HEK293 (cell line): Measurements from ENCODE around the gene SSTR3.
A peak's percentile ranks its signal among the peaks of the same experiment; 100 is the strongest.

Experiments used
- CTCF ChIA-PET: fragments of 350-600 bp; formaldehyde crosslinking; extraction: SDS; loops from one replicate; lab custom pipeline; 2021; ENCODE audit warnings: antibody characterized with exemption; lab: Yijun Ruan, JAX
- POLR2A ChIA-PET: fragments of 300-600 bp; formaldehyde crosslinking; extraction: SDS; loops from one replicate; lab custom pipeline; 2020; ENCODE audit warnings: antibody characterized with exemption, inconsistent platforms; lab: Yijun Ruan, JAX
- H3K27ac ChIP-seq: fragments of 200-500 bp; sonication (Bioruptor generic); 2 replicates; pipeline ENCODE4 v1.5.1; 2014; ENCODE audit warnings: low read depth, low read length, control low read depth, inconsistent platforms; ENCODE audit errors: extremely low read depth
- H3K36me3 ChIP-seq, 2 experiments: fragments of 200-500 bp in 1 of 2; sonication (Bioruptor generic) in 1 of 2; 1 replicate in 1 of 2; 2 replicates in 1 of 2; pipeline ENCODE4 v1.5.1; 2014 to 2017; ENCODE audit warnings: inconsistent platforms in 2 of 2, low read length in 2 of 2; ENCODE audit not compliant: control insufficient read depth in 2 of 2, insufficient read depth in 1 of 2
- H3K4me1 ChIP-seq: fragments of 200-500 bp; sonication (Bioruptor generic); 2 replicates; pipeline ENCODE4 v1.5.1; 2014; ENCODE audit warnings: mild to moderate bottlenecking, low read length, inconsistent platforms; ENCODE audit not compliant: control insufficient read depth, insufficient read depth
- H3K4me3 ChIP-seq: 2 replicates; pipeline ENCODE4 v1.5.1; 2011; ENCODE audit warnings: low read depth, mild to moderate bottlenecking, control low read depth, low read length, moderate library complexity
- H3K9me3 ChIP-seq: fragments of 200-500 bp; sonication (Bioruptor generic); 2 replicates; pipeline ENCODE4 v1.5.1; 2014; ENCODE audit warnings: low read depth, low read length, inconsistent platforms; ENCODE audit not compliant: control insufficient read depth, insufficient read depth
- GLIS1 ChIP-seq: fragments of 450-650 bp; formaldehyde crosslinking; IDR thresholded peaks from 2 replicates; pipeline ENCODE4 v1.5.1; 2016; ENCODE audit warnings: missing biosample characterization, missing genetic modification characterization
- HIC1 ChIP-seq: fragments of 450-650 bp; formaldehyde crosslinking; IDR thresholded peaks from 2 replicates; pipeline ENCODE4 v1.5.1; 2016; ENCODE audit warnings: missing biosample characterization, missing genetic modification characterization
- HOXD13 ChIP-seq: sonication (generic); formaldehyde crosslinking; IDR thresholded peaks from 2 replicates; pipeline ENCODE4 v1.8.0; 2022; ENCODE audit warnings: missing genetic modification reagents, borderline replicate concordance
- SP7 ChIP-seq: fragments of 450-650 bp; formaldehyde crosslinking; IDR thresholded peaks from 2 replicates; pipeline ENCODE4 v1.5.1; 2016; ENCODE audit warnings: missing biosample characterization, missing genetic modification characterization
- ZBTB17 ChIP-seq: fragments of 450-650 bp; formaldehyde crosslinking; IDR thresholded peaks from 2 replicates; pipeline ENCODE4 v1.5.1; 2016; ENCODE audit warnings: missing biosample characterization, missing genetic modification characterization
- ZNF114 ChIP-seq: fragments of 450-650 bp; formaldehyde crosslinking; IDR thresholded peaks from 2 replicates; pipeline ENCODE4 v1.5.0; 2017; ENCODE audit warnings: missing biosample characterization, missing genetic modification characterization
- ZNF19 ChIP-seq: fragments of 450-650 bp; formaldehyde crosslinking; IDR thresholded peaks from 2 replicates; pipeline ENCODE4; 2016; ENCODE audit warnings: missing biosample characterization, missing genetic modification characterization, low read depth
- ZNF214 ChIP-seq: fragments of 450-650 bp; formaldehyde crosslinking; IDR thresholded peaks from 2 replicates; pipeline ENCODE4 v1.5.1; 2017; ENCODE audit warnings: missing biosample characterization, mild to moderate bottlenecking, missing genetic modification characterization, borderline replicate concordance
- ZNF660 ChIP-seq: fragments of 450-650 bp; IDR thresholded peaks from 2 replicates; pipeline ENCODE4 v1.5.1; 2018; ENCODE audit warnings: missing biosample characterization, mild to moderate bottlenecking, missing genetic modification characterization
- ZSCAN30 ChIP-seq: fragments of 450-650 bp; IDR thresholded peaks from 2 replicates; pipeline ENCODE4 v1.5.1; 2018; ENCODE audit warnings: missing biosample characterization, mild to moderate bottlenecking, missing genetic modification characterization, moderate library complexity
- TF ChIP-seq, protein P1 (sequence below): fragments of 450-650 bp; formaldehyde crosslinking; IDR thresholded peaks from 2 replicates; pipeline ENCODE4 v1.5.1; 2016; ENCODE audit warnings: missing biosample characterization, missing genetic modification characterization
- TF ChIP-seq, protein P2 (sequence below): fragments of 450-650 bp; formaldehyde crosslinking; conservative IDR thresholded peaks from 2 replicates; pipeline ENCODE4 v1.5.1; 2016; ENCODE audit warnings: low read depth, missing biosample characterization, missing genetic modification characterization

SSTR3 gene

DNA sequence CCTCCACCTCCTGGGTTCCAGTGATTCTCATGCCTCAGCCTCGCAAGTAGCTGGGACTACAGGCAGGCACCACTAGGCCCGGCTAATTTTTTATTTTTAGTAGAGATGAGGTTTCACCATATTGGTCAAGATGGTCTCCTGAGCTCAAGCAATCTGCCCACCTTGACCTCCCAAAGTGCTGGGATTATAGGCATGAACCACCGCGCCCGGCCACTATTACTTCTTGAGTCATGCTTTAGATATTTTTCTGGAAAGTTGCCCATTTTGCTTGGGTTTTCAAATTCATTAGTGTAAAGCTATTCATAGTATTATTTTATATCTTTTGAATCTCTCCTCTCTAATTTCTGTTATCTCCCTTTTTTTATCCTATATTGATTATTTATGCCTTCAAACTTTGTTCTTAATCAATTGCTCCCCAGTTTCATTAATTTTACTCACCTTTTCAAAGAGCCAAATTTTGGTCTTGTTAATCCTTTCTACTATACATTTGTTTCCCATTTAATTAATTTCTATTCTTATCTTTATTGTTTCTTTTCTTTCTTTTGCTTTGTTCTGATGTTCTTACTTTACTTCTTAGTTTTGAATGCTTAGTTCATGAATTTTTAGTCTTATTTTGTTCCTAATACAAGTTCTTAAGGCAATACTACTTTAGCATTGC, 42.1 kb upstream of the SSTR3 start:
- Histone ChIP-seq H3K4me1 (no peaks in the 10 kb centered on the region; the same call in 1 of the 2 replicates), H3K4me3 (no peak overlapping the region), H3K9me3 (no peaks in the 10 kb centered on the region), H3K27ac (no peak overlapping the region), H3K36me3 (no peaks in the 10 kb centered on the region)
- ChIA-PET CTCF (interaction anchor here (0.6 to 1.0 kb wide), 4 partner anchors 12 to 654 kb away, joined by 3 to 6 read pairs (median 4); no protein-coding TSS in a partner anchor), POLR2A (no interaction called here)
- TF ChIP-seq HOXD13 (CRISPR knock-in tag), result no peak
- peak; percentile 87 for TF ChIP-seq ZBTB17 (tag by site-specific recombination)
- TF ChIP-seq, protein P1, sequence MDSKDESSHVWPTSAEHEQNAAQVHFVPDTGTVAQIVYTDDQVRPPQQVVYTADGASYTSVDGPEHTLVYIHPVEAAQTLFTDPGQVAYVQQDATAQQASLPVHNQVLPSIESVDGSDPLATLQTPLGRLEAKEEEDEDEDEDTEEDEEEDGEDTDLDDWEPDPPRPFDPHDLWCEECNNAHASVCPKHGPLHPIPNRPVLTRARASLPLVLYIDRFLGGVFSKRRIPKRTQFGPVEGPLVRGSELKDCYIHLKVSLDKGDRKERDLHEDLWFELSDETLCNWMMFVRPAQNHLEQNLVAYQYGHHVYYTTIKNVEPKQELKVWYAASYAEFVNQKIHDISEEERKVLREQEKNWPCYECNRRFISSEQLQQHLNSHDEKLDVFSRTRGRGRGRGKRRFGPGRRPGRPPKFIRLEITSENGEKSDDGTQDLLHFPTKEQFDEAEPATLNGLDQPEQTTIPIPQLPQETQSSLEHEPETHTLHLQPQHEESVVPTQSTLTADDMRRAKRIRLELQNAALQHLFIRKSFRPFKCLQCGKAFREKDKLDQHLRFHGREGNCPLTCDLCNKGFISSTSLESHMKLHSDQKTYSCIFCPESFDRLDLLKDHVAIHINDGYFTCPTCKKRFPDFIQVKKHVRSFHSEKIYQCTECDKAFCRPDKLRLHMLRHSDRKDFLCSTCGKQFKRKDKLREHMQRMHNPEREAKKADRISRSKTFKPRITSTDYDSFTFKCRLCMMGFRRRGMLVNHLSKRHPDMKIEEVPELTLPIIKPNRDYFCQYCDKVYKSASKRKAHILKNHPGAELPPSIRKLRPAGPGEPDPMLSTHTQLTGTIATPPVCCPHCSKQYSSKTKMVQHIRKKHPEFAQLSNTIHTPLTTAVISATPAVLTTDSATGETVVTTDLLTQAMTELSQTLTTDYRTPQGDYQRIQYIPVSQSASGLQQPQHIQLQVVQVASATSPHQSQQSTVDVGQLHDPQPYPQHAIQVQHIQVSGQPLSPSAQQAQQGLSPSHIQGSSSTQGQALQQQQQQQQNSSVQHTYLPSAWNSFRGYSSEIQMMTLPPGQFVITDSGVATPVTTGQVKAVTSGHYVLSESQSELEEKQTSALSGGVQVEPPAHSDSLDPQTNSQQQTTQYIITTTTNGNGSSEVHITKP (tag by site-specific recombination), result 0 out of 2 replicates have a peak, but pooled peaks have one; percentile 7
- TF ChIP-seq ZNF660 (tag by site-specific recombination), result no peak
- no peak for TF ChIP-seq ZNF19
- TF ChIP-seq HIC1 (tag by site-specific recombination), result 0 out of 2 replicates have a peak, but pooled peaks have one; percentile 28
- 0 out of 2 replicates have a peak, but pooled peaks have one; percentile 70 for TF ChIP-seq ZNF114
- TF ChIP-seq, protein P2, sequence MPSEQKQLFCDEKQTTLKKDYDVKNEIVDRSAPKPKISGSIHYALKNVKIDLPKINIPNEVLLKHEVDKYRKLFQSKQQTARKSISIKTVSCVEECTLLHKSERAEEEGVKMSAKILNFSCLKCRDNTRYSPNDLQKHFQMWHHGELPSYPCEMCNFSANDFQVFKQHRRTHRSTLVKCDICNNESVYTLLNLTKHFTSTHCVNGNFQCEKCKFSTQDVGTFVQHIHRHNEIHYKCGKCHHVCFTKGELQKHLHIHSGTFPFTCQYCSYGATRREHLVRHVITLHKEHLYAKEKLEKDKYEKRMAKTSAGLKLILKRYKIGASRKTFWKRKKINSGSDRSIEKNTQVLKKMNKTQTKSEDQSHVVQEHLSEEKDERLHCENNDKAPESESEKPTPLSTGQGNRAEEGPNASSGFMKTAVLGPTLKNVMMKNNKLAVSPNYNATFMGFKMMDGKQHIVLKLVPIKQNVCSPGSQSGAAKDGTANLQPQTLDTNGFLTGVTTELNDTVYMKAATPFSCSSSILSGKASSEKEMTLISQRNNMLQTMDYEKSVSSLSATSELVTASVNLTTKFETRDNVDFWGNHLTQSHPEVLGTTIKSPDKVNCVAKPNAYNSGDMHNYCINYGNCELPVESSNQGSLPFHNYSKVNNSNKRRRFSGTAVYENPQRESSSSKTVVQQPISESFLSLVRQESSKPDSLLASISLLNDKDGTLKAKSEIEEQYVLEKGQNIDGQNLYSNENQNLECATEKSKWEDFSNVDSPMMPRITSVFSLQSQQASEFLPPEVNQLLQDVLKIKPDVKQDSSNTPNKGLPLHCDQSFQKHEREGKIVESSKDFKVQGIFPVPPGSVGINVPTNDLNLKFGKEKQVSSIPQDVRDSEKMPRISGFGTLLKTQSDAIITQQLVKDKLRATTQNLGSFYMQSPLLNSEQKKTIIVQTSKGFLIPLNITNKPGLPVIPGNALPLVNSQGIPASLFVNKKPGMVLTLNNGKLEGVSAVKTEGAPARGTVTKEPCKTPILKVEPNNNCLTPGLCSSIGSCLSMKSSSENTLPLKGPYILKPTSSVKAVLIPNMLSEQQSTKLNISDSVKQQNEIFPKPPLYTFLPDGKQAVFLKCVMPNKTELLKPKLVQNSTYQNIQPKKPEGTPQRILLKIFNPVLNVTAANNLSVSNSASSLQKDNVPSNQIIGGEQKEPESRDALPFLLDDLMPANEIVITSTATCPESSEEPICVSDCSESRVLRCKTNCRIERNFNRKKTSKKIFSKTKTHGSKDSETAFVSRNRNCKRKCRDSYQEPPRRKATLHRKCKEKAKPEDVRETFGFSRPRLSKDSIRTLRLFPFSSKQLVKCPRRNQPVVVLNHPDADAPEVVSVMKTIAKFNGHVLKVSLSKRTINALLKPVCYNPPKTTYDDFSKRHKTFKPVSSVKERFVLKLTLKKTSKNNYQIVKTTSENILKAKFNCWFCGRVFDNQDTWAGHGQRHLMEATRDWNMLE (tag by site-specific recombination), result 0 out of 2 replicates have a peak, but pooled peaks have one; percentile 14
- TF ChIP-seq GLIS1 (tag by site-specific recombination), result peak; percentile 33; the same call in 1 of the 2 replicates
- TF ChIP-seq SP7 (tag by site-specific recombination), result 0 out of 2 replicates have a peak, but pooled peaks have one; percentile 7
- TF ChIP-seq ZNF214 (tag by site-specific recombination), result no peak
- no peak for TF ChIP-seq ZSCAN30 (tag by site-specific recombination)
- TF ChIP-seq, all 188 proteins: peak for 7
